IMR-90 (cell line): ENCODE data around the gene TMEM221. TPM values are rescaled to one million over a fixed set of nuclear protein-coding genes. Genes with fewer than 3 reads are reported as not detected.

Source experiments
- ATAC-seq: fragments of 200-7000 bp; cut with Tn5 transposase; 2 replicates; pipeline ENCODE4 v1.9.1; 2020; ENCODE audit warnings: low read depth, mild to moderate bottlenecking, moderate library complexity
- BruUV-seq: library from RNA; stranded (reverse); fragments of 400-500 nt; replicated peaks from 2 replicates; lab custom pipeline; 2021; lab: Mats Ljungman, UMichigan
- CTCF ChIA-PET: fragments of 300-600 bp; formaldehyde crosslinking; extraction: SDS; loops from one replicate; lab custom pipeline; 2021; ENCODE audit warnings: antibody characterized with exemption; lab: Yijun Ruan, JAX
- POLR2A ChIA-PET: fragments of 300-600 bp; sonication (Branson Sonifier 250); formaldehyde crosslinking; loops from one replicate; lab custom pipeline; 2022; ENCODE audit warnings: antibody characterized with exemption; ENCODE audit not compliant: unreplicated experiment; lab: Charles Lee
- DNase-seq: peaks from one replicate; pipeline ENCODE4 v3.0.0; 2013
- H2AFZ ChIP-seq: replicated peaks from 2 replicates; pipeline ENCODE3; 2013; ENCODE audit warnings: low read length, mild to moderate bottlenecking; ENCODE audit not compliant: poor library complexity
- H2AK5ac ChIP-seq: 2 replicates; pipeline ENCODE4 v1.6.1; 2013; ENCODE audit warnings: low read depth, low read length, inconsistent platforms
- H2AK9ac ChIP-seq: replicated peaks from 2 replicates; pipeline ENCODE3; 2013; ENCODE audit warnings: mild to moderate bottlenecking, low read depth, low read length, moderate library complexity; ENCODE audit not compliant: poor library complexity
- H2BK120ac ChIP-seq: 2 replicates; pipeline ENCODE4 v1.6.1; 2013; ENCODE audit warnings: low read depth, low read length, inconsistent platforms
- H2BK15ac ChIP-seq: 3 replicates; pipeline ENCODE4 v1.6.1; 2013; ENCODE audit warnings: low read depth, low read length, inconsistent platforms
- H2BK20ac ChIP-seq: 2 replicates; pipeline ENCODE4 v1.6.1; 2013; ENCODE audit warnings: low read depth, mild to moderate bottlenecking, inconsistent platforms, low read length, moderate library complexity
- H2BK5ac ChIP-seq: 2 replicates; pipeline ENCODE4 v1.6.1; 2013; ENCODE audit warnings: mild to moderate bottlenecking, low read depth, low read length, inconsistent platforms; ENCODE audit not compliant: poor library complexity, severe bottlenecking
- H3K14ac ChIP-seq: replicated peaks from 2 replicates; pipeline ENCODE4 v1.6.1; 2013; ENCODE audit warnings: low read depth, low read length, inconsistent platforms
- H3K18ac ChIP-seq: 2 replicates; pipeline ENCODE4 v1.6.1; 2013; ENCODE audit warnings: low read depth, low read length, control low read depth
- H3K23ac ChIP-seq: 2 replicates; pipeline ENCODE4 v1.6.1; 2013; ENCODE audit warnings: low read depth, low read length, inconsistent platforms
- H3K27ac ChIP-seq: 2 replicates; pipeline ENCODE4 v1.5.1; 2013; ENCODE audit warnings: mild to moderate bottlenecking, control low read depth, low read length; ENCODE audit not compliant: insufficient read depth
- H3K27me3 ChIP-seq: 2 replicates; pipeline ENCODE4 v1.6.1; 2013; ENCODE audit warnings: low read length; ENCODE audit not compliant: control insufficient read depth, insufficient read depth
- H3K36me3 ChIP-seq: 2 replicates; pipeline ENCODE4 v1.6.1; 2013; ENCODE audit warnings: low read length, mixed read lengths; ENCODE audit not compliant: control insufficient read depth, insufficient read depth
- H3K4ac ChIP-seq: 2 replicates; pipeline ENCODE4 v1.6.1; 2013; ENCODE audit warnings: low read depth, low read length, inconsistent platforms
- H3K4me1 ChIP-seq: 2 replicates; pipeline ENCODE4 v1.6.1; 2013; ENCODE audit warnings: low read length, mixed read lengths; ENCODE audit not compliant: control insufficient read depth, insufficient read depth
- H3K4me2 ChIP-seq: 2 replicates; pipeline ENCODE4 v1.6.1; 2013; ENCODE audit warnings: low read depth, mild to moderate bottlenecking, control low read depth, low read length, moderate library complexity
- H3K4me3 ChIP-seq: 2 replicates; pipeline ENCODE4 v1.5.1; 2013; ENCODE audit warnings: low read depth, mild to moderate bottlenecking, control low read depth, low read length, moderate library complexity; ENCODE audit not compliant: insufficient read depth
- H3K56ac ChIP-seq: 2 replicates; pipeline ENCODE4 v1.6.1; 2013; ENCODE audit warnings: low read length, inconsistent platforms; ENCODE audit not compliant: insufficient read depth; ENCODE audit errors: extremely low read depth
- H3K79me1 ChIP-seq, 2 experiments: 2 replicates each; pipeline ENCODE4 v1.6.1; 2013; ENCODE audit warnings: low read length in 2 of 2, inconsistent platforms in 1 of 2, low read depth in 1 of 2
- H3K9ac ChIP-seq: 2 replicates; pipeline ENCODE4 v1.6.1; 2013; ENCODE audit warnings: low read depth, low read length, control low read depth
- H3K9me1 ChIP-seq: 2 replicates; pipeline ENCODE4 v1.6.1; 2013; ENCODE audit warnings: low read length, inconsistent platforms; ENCODE audit not compliant: insufficient read depth
- H3K9me3 ChIP-seq: 2 replicates; pipeline ENCODE4 v1.6.1; 2013; ENCODE audit warnings: low read length; ENCODE audit not compliant: control insufficient read depth, insufficient read depth
- H4K20me1 ChIP-seq: 2 replicates; pipeline ENCODE4 v1.6.1; 2013; ENCODE audit warnings: low read length, inconsistent platforms; ENCODE audit not compliant: insufficient read depth
- H4K5ac ChIP-seq: 2 replicates; pipeline ENCODE4 v1.6.1; 2013; ENCODE audit warnings: mild to moderate bottlenecking, low read depth, low read length, control low read depth
- H4K8ac ChIP-seq, 2 experiments: 2 replicates each; pipeline ENCODE4 v1.6.1; 2013; ENCODE audit warnings: low read depth in 2 of 2, low read length in 2 of 2, control low read depth in 1 of 2, inconsistent platforms in 1 of 2
- H4K91ac ChIP-seq: 2 replicates; pipeline ENCODE4 v1.6.1; 2013; ENCODE audit warnings: low read depth, low read length, inconsistent platforms; ENCODE audit not compliant: insufficient read depth
- BHLHE40 ChIP-seq: fragments of 150-350 bp; IDR thresholded peaks from 2 replicates; pipeline ENCODE4 v1.6.1; 2016; ENCODE audit warnings: mild to moderate bottlenecking, low read depth, low read length
- CEBPB ChIP-seq: IDR thresholded peaks from 2 replicates; pipeline ENCODE4 v1.6.1; 2012; ENCODE audit warnings: low read depth, low read length, improper control_type of control experiment
- CHD1 ChIP-seq: IDR thresholded peaks from 2 replicates; pipeline ENCODE4 v1.6.1; 2012; ENCODE audit warnings: low read depth, low read length, improper control_type of control experiment
- CTCF ChIP-seq: conservative IDR thresholded peaks from 2 replicates; pipeline ENCODE4 v1.5.1; 2012; ENCODE audit warnings: mild to moderate bottlenecking, low read depth, low read length, improper control_type of control experiment
- ELK1 ChIP-seq: fragments of 150-350 bp; IDR thresholded peaks from 2 replicates; pipeline ENCODE4 v1.6.1; 2016; ENCODE audit warnings: low read depth, mild to moderate bottlenecking, low read length, moderate library complexity, borderline replicate concordance
- FOS ChIP-seq: fragments of 150-350 bp; IDR thresholded peaks from 2 replicates; pipeline ENCODE4 v1.6.1; 2016; ENCODE audit warnings: low read depth, low read length
- MAFK ChIP-seq: IDR thresholded peaks from 2 replicates; pipeline ENCODE4 v1.6.1; 2012; ENCODE audit warnings: low read depth, low read length, improper control_type of control experiment
- MAZ ChIP-seq: IDR thresholded peaks from 2 replicates; pipeline ENCODE4 v1.6.1; 2012; ENCODE audit warnings: low read depth, mild to moderate bottlenecking, low read length, improper control_type of control experiment, moderate library complexity, borderline replicate concordance
- MXI1 ChIP-seq: IDR thresholded peaks from 2 replicates; pipeline ENCODE4 v1.6.1; 2012; ENCODE audit warnings: low read depth, mild to moderate bottlenecking, low read length, moderate library complexity, borderline replicate concordance
- NFE2L2 ChIP-seq: fragments of 150-350 bp; IDR thresholded peaks from 2 replicates; pipeline ENCODE4 v1.6.1; 2016; ENCODE audit warnings: low read depth, mild to moderate bottlenecking, low read length
- POLR2A ChIP-seq: IDR thresholded peaks from 2 replicates; pipeline ENCODE4 v1.6.1; 2012; ENCODE audit warnings: mild to moderate bottlenecking, low read depth, low read length
- RAD21 ChIP-seq: IDR thresholded peaks from 2 replicates; pipeline ENCODE4 v1.6.1; 2012; ENCODE audit warnings: low read length, improper control_type of control experiment
- RCOR1 ChIP-seq: IDR thresholded peaks from 2 replicates; pipeline ENCODE4 v1.6.1; 2012; ENCODE audit warnings: mild to moderate bottlenecking, low read length, improper control_type of control experiment; ENCODE audit not compliant: insufficient replicate concordance
- RFX5 ChIP-seq: IDR thresholded peaks from 2 replicates; pipeline ENCODE4 v1.8.0; 2012; ENCODE audit warnings: low read depth, mild to moderate bottlenecking, low read length, moderate library complexity
- SMC3 ChIP-seq: fragments of 150-350 bp; IDR thresholded peaks from 2 replicates; pipeline ENCODE4 v1.6.1; 2016; ENCODE audit warnings: low read depth, mild to moderate bottlenecking, antibody characterized with exemption, low read length, moderate library complexity
- USF2 ChIP-seq: fragments of 150-350 bp; IDR thresholded peaks from 2 replicates; pipeline ENCODE4 v1.6.1; 2017; ENCODE audit warnings: mild to moderate bottlenecking, antibody characterized with exemption, low read length, low read depth
- WGBS, 2 experiments: methylation state at CpG; one replicate each; pipeline versions ENCODE4 v1.1.5 to v1.1.7; 2013; ENCODE audit warnings: missing lambda C conversion rate in 2 of 2; ENCODE audit not compliant: insufficient read length in 1 of 2; ENCODE audit errors: extremely low coverage in 2 of 2; 5-methylcytosine and 5-hydroxymethylcytosine counted together
- dilution Hi-C: fragments of 300-500 bp; cut with HindIII; formaldehyde crosslinking; loops from one replicate; pipeline ENCODE4 v1.14.3; 2018; ENCODE audit warnings: low sequenced_read_pairs; ENCODE audit not compliant: unreplicated experiment
- in situ Hi-C: fragments of 300-500 bp; cut with MboI; formaldehyde crosslinking; loops from 3 replicates; pipeline ENCODE4 v1.14.3; 2019; ENCODE audit warnings: low sequenced_read_pairs, inconsistent platforms, mixed read lengths
- intact Hi-C: fragments of 100-400 bp; cut with micrococcal nuclease; formaldehyde crosslinking; loops from 2 replicates; pipeline ENCODE4 v1.10.0; 2022
- polyA plus RNA-seq, 3 experiments: library from polyadenylated mRNA; depleted of rRNA; stranded (reverse); fragments of >200 nt; gene quantifications; 2 replicates each; pipeline ENCODE4 v1.2.3, GENCODE V29; 2012; ENCODE audit warnings: low replicate concordance in 1 of 3
- total RNA-seq: library from RNA; depleted of rRNA; stranded (reverse); fragments of >200 nt; gene quantifications from 2 replicates; pipeline ENCODE4 v1.2.3, GENCODE V29; 2012

The TMEM221 gene
- total and polyA plus RNA-seq, 2 of the 4 experiments (the other 2 are of a cell fraction): 0.12 TPM; not detected in 1

GRCh38 chr19:17393002-17393401 is 55.5 kb downstream of the TMEM221 start:
- Histone ChIP-seq H2BK120ac (no peak overlapping the region), H3K56ac (no peak overlapping the region), H3K4me1 (peaks cover 2% of the 10 kb centered on the region; the same call in 1 of the 2 replicates), H3K36me3 (no peaks in the 10 kb centered on the region), H2AK9ac (no peak overlapping the region), H2AK5ac (no peak overlapping the region), H2BK5ac (no peak overlapping the region), H3K9me1 (no peaks in the 10 kb centered on the region), H4K8ac (no peak overlapping the region), H2BK15ac (no peak overlapping the region), H3K4me3 (no peak overlapping the region), H2AFZ (no peak overlapping the region), H3K14ac (no peak overlapping the region), H4K5ac (no peak overlapping the region), H3K79me1 (no peaks in the 10 kb centered on the region), H4K20me1 (no peaks in the 10 kb centered on the region), H3K18ac (no peak overlapping the region), H3K9ac (no peak overlapping the region), H2BK20ac (no peak overlapping the region), H3K23ac (no peak overlapping the region), H3K27ac (no peak overlapping the region), H3K4me2 (no peak overlapping the region), H3K9me3 (peaks cover 9% of the 10 kb centered on the region; the same call in 1 of the 2 replicates), H3K27me3 (peaks cover 3% of the 10 kb centered on the region), H3K4ac (no peak overlapping the region), H4K91ac (no peak overlapping the region)
- POLR2A ChIA-PET: no interaction called here
- no peak for ATAC-seq
- 43% methylated on average over 1 of the region's 2 CpGs; no CpG with 5 or more reads in 1 of the 2 experiments for WGBS, 2 experiments
- intact Hi-C loops (loop anchor here (10.0 kb wide), 1 partner anchor 162 kb away; the partner anchor contains the start of gene COLGALT1), dilution Hi-C loops (no loop called here), in situ Hi-C loops (no loop called here)
- no peak for DNase-seq
- BruUV-seq: no TSS peak
- CTCF ChIA-PET: no interaction called here
- no peak for TF ChIP-seq MAFK
- TF ChIP-seq CHD1: no peak
- no peak for TF ChIP-seq MXI1
- no peak for TF ChIP-seq FOS
- TF ChIP-seq SMC3: no peak
- no peak for TF ChIP-seq ELK1
- no peak for TF ChIP-seq RAD21
- no peak for TF ChIP-seq MAZ
- TF ChIP-seq RCOR1: no peak
- no peak for TF ChIP-seq USF2
- TF ChIP-seq CEBPB: no peak
- TF ChIP-seq BHLHE40: no peak
- TF ChIP-seq CTCF: no peak
- TF ChIP-seq RFX5: no peak
- no peak for TF ChIP-seq NFE2L2
- no peak for TF ChIP-seq POLR2A
